Stimulated activated naive CD4-positive, alpha-beta T cell (primary cell): Measurements from ENCODE around the gene HOXA7.

Source experiments
- DNase-seq, 6 experiments: peaks; one replicate each; lab custom pipeline; 2025; lab: John Stamatoyannopoulos, UW

Gene HOXA7

DNA sequence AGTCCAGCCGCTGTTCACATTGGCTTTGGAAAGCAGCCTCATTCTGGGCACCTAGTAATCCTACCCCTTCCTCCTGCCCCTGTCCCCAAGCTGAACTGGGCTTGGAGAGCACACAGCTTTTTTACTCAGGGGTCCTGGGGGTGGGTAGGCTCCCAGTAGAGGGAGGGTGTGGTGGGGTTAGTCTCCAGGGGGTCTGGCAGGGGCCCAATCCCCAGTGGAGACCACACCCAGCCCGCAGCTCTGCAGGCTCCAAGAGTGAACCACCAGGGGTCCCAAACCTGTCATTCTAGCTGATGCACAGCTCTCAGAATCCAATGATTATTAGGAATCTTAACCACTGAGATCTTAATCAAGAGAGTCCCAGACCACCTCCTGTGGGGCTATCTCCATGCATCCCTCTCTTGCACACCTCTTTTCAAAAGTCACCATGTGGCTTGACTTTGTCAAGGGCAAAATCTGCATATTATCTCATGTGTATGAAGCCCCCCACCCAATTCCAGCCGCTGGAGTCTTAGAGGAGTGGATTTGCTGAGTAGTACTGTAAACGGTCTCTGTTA is 25.9 kb upstream of the HOXA7 start:
- no peak for DNase-seq

DNA sequence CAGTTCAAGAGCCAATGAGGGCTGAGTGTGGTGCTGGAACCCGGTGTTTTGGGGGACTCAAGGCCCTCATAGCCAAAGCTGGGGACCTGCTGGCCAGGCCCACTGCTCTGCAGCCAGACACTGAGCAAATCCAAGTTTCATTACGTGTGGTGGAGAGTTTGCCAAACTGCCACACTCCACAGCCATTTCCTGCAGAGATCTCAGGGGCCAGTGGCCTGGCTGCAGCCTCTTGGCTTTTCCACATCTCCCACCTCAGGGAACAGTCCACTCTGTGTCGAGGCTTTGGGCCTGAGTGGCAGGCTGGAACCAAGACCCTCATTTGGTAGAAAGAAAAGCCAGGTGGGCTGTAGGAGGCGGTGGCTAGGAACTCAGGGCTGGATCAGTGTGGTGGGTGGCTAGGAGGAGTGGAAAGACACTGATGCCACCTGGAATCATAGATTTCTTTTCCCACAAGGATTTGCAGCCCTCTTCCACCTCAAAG is 25.4 kb upstream of the HOXA7 start:
- DNase-seq = no peak

DNA sequence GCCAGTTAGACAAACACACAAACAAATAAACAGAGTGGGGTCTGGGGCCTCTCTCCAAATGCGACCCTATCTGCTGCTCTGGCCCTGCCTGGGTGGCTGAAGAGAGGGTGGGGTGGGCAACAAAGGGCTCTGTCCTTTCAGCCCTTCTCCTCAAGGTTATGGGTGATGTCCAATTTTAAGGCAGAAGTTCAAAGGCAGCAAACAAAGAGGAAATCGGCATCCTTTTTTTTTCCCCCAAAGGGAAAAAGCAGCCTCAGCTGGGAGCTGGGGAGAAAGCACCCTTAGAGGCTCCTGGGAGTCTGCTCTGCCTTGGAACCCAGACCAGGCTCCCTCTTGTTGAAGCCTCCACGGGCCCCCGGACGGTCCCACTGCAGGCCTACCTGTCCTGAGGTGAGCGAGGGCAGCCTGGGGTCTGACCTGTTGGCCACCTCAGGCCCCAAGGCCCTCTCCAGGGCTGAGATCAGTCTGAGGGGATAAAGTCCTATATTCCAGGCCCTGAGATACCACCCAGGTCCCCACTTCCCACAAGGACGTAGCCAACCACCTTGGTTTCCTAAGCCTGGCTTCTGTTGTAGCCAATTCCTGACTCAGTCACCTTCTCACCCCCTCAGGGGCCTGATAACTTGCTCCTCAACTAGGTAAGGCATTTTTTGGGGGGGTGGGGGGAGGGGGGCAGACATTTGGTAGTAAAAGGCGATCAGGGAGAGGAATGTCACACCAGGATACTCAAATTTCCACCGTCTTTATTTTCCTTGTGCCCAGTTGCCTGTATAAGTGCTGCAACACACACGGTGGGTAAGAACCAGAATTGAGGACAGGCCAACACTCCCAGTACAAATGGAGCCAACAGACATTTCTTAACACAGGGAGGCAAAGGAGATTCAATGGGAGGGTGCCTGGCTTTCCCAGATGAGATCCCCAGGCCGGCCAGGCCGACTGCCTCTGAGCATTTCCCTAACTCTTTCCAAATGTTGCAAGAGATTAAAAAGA is 24.3 kb upstream of the HOXA7 start:
- no peak for DNase-seq

DNA sequence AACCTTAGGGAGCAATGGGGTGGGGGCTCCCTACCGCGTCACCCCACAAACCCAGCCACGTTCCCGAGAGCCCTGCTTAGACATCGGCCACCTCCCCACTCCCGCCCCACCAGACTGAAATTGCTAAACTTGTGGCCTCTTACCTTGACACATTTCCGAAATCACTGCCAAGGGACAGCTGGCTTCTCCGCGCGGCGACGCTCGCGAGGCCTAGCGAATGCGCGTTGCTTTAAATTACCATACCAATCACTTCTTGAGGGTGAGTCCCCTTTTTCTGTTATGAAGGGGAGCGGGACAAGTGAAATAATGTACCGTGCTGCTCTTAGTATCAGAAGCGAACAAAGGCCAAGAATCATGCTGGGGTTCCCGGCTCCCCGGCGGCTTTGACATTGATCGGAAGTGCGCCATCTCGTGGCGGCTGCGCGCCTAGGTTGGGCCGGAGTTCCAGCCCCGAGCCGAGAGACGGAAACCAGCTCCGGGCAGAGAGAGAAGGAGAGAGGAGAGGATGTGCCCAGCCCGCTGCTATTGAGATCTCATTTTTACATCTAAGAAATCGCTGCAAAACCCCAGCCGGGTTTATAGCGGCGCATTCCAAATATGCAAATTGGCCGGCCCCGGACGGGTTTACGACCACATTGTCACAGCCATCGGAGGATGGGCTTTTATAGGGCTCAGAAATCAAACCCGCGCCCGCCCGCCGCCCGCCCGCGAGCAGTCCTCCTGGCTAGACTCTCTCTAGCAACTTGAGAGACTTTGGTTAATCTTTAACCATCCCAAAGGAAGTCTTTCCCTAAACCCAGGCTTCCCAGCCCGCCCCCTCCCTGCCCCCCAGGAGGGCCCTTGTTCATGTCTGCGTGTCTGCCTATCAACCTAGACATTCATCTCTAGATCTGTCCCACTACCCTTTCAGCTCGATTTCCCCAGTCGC is 23.3 kb upstream of the HOXA7 start:
- DNase-seq = peak in 4 of 6 experiments; percentile 23 to 69 (median 50)

DNA sequence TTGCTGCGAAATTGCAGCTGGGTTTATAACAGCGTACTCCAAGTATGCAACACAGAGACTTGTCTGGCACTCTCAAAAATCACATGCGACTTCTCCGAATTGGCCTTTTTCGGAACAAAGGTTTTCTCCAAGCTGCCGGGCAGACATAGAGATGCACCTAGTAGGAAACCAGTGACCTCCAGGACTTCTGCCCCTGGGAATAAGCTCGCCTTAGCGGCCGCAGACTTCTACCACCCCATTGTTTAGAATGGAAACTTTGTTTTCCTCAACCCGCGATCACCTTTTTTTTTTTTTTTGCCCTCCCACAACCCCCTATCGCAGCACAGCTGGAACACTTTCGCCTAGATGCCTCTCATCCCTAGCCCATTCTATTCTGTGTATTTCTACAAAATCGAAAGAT is 22.6 kb upstream of the HOXA7 start:
- no peak for DNase-seq

DNA sequence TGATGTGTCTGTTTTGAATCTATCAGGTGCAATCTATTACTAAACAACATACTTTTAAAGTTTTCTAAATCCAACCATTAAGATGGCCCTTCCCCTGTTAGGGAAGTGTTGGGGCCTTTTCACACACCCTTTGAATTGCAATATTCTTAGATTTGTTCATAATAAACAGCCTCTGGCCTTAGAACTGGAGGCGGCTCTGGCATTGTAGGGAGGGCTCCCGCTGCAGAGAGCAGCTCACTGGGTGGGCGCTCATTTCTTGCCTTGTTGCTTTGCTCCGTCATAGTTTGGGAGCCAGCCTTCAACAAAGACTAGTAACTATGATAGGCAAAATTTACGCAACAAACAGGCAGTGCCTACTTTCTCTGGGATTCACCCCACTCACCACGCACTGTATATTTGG is 21.9 kb upstream of the HOXA7 start:
- DNase-seq = no peak

DNA sequence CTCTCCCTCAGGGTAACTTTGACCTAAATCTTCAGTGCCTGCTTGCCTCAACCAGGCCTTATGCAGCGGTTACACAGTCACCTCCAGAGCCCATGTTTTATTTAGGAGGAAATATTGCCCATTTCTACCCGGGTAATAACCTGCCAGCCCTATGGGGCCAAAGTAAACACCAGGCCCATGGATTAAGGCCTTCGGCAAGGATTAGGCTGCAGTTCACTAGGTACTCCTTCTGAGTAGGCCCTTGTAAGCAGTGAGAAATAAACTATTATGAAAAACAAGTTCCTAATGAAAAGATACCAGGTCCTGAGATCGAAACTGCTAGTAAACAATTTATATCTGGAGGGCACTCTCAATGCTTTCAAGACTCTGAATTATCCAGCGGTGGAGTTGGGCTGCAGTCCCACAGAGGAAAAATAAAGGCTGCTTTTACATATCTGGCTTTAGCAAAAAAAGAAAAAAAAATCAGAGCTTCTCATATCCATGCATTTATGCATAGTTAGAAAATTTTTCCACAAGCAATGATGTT is 21.4 kb upstream of the HOXA7 start:
- no peak for DNase-seq

DNA sequence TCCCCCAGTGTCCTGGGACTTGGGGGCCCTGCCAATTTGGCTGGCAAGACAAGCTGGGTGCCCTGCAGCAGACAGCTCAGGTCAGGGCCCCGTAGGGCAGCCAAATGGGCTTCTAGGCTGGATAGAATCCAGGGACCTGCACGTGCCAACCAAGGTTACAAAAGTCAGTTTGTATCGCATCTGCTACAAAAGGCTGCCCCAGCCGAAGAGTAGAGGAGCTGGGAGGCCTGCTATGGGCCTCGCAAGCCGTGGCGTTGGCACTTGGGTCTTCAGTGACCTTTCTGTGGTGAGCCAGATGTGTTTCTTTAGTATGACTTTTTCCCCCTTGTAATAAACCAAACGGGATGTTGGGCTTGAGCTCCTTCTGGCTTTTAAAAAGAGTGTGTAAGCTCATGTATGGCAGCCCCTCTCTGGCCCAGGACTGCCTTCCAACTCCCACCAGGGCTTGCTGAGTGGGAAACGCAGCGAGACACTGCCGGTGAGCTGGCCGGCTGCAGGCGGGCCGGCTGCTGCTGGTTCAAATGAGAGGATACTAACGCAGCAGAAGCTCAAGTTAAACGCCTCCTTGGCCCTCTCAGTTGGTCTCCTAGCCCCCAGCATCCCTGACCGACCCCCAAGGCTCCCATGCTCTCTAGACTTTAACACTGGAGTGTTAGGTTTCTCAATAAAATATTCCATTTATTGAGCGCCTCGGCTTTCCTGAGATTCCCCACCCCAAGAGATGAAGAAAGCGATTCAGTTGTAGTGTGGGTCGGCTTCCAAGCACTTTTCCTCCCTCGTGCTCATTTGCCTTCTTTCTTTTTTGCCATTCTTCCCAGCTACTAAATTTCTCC is 20.7 kb upstream of the HOXA7 start:
- no peak for DNase-seq

DNA sequence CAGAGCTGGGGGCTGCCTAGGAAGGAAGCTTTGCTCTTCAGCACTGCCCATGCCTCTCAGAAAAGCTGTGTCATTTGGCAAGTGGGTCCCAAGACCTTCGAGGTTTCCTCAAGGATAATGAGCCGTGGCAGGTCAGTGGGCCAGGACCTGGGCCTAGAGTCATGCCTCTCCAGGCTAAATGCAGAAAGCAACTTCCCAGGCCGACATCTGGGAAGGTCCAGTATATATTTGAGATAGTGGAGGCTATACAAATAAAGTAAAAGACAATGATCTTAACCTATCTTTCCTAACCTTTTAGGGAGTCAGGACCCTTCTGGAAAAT is 20.0 kb upstream of the HOXA7 start:
- no peak for DNase-seq

DNA sequence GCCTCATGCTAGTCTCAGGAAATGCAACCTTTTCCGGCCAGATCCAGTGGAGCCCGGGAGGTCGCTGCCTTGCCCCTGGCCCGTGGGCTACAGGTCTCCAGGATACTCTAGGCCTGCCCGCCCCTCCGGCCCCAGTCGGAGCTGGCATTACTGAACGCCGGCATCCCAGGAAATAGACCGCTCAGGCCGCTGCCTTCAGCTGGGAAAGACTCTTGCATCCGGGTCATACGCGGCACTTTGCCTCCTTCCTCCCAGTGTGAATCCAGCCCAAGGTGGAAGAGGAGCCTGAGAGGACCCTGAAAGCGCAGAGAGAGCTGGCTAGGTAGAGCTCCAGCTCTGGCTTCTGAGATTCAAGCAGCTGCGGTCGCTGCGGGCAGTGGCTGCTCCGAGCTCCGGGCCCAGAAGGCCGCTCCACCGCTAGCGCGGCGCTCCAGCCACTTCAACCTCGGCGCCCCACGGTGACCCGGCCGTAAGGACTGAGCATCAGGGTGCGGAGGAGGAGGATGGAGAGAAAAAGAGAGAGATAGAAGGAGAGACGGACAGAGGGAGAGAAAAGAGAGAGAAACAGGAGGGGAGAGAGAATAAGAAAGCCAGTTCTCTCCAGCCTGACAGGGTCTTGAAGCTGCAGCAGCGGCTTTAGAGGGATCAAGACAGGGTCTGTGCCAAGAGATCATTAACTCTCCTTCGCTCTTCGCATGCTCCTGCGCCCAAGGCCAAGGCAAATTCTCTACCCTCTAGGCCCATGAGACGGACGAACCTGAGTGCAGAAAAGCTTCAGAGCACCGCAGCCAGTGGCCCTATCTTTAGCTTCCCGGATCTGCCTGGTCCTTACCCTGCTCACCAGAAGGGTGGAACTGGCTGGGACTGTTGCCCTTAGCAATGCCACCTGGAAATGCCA is 19.4 kb upstream of the HOXA7 start:
- no peak for DNase-seq

DNA sequence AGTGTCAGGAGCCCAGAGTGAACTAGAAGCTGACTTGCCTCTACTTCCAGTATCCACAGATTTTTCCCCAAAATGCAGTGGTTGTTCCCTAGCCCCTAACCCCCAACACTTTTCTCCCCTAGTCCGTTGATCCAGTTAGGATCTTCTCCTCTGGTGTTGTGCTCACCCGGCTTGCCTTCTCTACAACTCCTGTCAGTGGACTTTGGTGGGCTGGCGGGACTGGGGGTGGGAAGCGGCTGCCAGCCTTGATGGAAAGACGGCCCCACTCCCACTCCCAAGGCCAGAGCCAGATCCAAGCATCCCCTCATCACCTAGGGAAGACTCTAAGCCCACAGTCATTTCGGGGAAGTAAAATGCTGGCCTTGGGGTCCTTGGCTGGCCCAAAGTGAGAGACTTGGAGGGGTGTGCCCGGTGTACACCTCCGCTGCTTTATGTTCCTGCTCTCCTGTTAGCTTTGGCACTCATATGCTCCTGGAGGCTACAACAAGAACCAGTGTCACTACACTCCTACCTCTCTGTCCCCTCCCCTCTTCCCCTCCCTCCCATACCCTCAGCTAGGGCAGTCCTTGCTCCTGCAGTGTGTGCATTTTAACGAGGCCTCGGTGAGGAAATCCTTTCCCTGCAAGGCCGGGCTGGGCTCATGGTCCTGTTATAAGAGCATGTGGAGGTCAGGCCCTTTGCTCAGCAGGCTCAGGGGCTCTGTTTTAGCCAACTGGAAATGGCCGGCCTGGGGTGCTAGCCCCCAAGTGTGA is 18.6 kb upstream of the HOXA7 start:
- DNase-seq = no peak

DNA sequence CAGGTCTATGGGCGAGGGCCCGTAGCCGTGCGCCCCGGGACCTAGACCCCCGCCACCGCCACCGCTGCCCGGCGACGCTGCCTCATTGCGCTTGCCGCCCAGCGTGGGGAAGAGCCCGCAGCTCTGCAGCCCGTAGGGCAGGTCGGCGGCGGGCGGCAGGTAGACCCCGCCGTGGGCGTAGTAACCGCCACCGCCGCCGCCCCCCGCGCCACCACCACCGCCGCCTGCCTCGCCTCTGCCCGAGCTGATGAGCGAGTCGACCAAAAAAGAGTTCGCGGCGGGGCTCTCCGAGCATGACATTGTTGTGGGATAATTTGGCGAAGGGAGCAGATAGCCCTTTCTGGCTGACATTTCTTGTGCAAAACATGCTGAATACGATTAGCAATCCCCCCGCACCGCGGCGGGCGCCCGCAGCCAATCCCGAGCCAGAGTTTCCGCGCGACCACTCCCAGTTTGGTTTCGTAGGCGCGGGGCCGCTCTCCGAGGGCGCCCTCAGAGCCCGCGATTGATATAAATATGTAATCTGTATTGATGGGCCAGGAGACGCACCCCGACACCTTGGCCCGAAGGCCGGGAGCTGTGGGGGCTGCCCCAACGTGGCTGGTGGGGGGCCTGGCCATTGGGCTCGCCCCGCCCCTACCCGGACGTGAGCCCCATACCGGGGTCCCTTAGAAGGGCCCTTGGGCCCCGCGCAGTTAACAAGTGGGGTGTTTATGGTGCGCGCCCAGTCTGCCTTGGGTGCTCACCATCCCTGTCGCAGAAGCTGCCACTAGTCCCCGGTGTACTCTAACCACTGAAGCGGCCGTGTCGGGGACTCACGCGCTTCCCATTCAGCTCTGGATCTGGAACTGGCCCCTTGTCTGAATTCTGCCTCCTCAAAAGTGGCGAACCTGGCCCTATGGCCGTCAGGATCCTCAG is 17.7 kb upstream of the HOXA7 start, which contains the start of gene HOXA10:
Gene HOXA10 (minus strand): TSS at position 365 of the 918 bp plus-strand sequence. CDS start 14 bp downstream, at position 351.
- DNase-seq = no peak

DNA sequence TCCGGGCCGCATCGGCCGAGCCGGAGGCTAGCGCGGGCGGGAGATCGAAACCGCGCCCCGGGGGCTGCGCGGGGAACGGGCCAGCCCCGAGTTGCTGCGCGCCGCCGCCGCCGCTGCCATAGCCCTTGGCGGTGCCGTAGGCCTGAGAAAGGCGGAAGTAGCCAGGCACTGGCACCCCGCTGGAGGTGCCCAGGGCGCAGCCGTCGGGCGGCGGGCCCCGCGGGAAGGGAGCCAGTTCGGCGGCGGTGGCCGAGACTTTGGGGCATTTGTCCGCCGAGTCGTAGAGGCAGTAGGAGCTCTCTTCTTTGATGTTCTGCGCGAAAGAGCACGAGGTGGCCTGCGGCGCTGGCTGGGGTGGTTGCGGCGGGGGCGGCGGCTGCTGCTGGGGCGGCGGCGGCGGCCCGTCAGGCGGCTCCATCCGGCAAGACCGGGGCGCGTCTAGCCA is 17.1 kb upstream of the HOXA7 start:
- no peak for DNase-seq

DNA sequence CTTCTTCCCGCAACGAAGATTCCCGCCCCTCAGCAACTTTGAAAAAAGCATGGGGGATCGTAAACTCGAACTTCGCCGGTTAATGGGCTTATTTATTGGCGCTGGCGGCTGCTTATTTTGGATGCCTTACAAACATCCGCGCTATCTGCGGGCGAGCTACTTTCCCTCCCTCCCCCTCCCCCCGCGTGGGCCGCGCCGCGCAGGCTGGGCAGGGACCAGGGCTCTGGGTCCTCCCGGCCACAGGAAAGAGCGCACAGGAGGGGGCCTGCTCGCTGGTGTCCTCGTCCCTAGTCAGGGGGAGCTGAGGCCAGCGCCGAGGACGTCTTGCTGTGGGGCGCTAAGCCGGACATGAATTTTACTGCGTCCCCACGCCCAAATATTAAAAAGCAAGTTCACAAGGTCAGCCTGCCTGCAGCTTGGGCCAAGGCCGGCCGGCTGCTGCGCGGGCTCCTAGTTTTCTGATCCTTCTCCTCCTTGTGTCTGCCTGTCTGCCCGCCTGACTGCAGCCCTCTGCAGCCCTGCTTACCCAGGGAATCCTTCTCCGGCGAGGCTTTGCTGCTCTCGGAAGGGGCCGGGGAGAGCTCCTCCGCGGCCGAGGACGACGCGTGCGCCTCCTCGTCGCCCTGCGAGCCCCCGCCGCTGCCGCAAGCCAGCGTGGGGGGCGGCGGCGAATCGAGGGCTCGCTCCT is 16.5 kb upstream of the HOXA7 start:
- no peak for DNase-seq

DNA sequence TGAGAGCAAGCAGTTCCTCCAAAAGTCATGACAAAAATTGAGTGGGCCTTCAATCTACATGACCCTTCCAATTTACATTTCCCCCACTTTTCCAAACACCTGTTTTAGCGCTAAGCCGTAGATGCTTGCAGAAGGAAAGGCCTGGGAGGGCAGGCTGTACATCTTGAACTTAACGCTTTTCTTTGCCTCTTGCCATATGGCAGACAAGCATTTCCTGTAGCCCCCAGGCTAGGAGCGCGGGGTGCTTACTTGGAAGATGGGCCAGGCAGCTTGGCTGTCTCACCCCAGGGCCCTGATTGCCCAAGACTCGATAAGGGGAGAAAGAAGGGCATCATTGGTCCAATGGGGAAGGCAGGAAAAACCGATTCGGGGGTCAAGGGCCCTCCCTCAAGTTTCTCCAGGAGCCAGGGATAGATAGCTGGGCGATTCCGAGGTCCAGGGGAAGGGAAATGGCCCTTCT is 15.9 kb upstream of the HOXA7 start:
- DNase-seq = no peak

DNA sequence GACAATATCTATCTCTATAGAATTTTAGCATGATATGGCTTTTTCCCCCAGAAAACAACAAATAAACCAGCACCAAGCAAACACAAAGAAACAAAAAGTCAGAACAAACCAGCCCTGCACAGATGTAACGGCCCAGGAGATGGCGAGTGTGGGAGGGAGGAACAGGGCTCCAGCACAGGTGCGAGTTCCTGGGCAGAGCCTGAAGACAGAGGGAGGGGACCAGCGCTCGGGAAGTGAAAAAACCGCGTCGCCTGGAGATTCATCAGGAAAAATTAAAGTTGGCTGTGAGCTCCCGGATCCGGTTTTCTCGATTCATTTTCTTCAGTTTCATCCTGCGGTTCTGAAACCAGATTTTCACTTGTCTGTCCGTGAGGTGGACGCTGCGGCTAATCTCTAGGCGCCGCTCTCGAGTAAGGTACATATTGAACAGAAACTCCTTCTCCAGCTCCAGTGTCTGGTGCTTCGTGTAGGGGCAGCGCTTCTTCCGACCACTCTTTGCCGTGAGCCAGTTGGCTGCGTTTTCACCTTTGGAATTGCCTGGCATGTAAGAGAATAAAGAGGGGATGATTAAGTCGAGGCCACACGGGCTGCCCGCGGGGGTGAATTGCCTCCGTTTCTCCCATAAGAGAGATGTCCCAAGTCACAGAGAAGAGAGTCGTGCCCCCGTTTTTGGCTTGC is 15.3 kb upstream of the HOXA7 start:
- no peak for DNase-seq

DNA sequence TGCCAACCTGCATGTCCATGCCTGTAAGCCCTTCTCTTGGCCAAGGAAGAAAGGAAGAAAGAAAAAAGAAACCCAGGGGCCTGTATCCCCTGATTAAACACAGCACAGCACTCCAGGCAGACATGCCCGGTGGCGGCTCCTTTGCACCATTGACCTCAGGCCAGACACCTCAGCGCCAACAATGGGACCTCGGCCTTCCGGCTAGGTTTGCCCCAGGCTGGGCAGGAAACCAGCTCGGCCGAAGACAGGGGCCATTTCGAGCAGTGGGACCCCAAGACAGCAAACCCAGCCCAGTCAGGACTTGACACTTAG is 14.8 kb upstream of the HOXA7 start:
- DNase-seq = no peak
